SK-N-MC (cell line): ENCODE results near the gene PHLDA1.

Experiments
- EZH2 ChIP-seq: fragments of 200-600 bp; sonication (generic); IDR thresholded peaks from one replicate; pipeline ENCODE4 v1.6.1; 2017; ENCODE audit warnings: antibody characterized with exemption
- POLR2AphosphoS5 ChIP-seq: IDR thresholded peaks from 2 replicates; pipeline ENCODE4 v1.6.1; 2012; ENCODE audit warnings: mild to moderate bottlenecking, low read depth, low read length, borderline replicate concordance

DNA sequence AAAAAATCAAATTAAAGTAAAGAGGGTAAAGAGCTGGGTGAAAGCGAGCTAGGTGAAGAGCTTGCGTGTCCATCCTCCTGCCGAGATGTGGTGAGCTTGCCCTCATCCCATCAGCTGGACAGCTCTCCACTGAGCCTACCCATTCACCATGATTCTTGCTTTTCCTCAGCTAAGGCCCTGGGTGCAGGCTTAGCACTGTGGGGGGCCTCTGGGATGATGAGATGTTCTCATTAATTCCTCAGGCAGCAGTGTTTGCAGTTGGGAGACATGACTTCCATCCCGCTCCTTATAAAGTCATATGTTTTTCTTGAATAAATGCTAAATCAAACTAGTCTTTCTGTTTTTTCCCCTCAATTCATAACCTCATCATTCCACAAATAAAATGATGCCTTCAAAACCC, 18.0 kb downstream of the PHLDA1 start:
- no peak for TF ChIP-seq EZH2
- TF ChIP-seq POLR2AphosphoS5: no peak
